GM19397 (cell line): ENCODE measurements around the gene THUMPD1.
"Not testable (repeated sequence)": the region's sequence is repeated elsewhere in the genome, so short reads cannot be mapped to it uniquely, and the experiment has no call there.

Source experiments
- ATAC-seq: cut with Tn5 transposase; IDR thresholded peaks from one replicate; pipeline ENCODE4 v1.9.1; 2021; ENCODE audit warnings: mild to moderate bottlenecking, moderate library complexity; ENCODE audit not compliant: unreplicated experiment

The THUMPD1 gene

GRCh38 chr16:20701692-20702091 lies 39.9 kb downstream of the THUMPD1 start:
- ATAC-seq = not testable (repeated sequence)

DNA sequence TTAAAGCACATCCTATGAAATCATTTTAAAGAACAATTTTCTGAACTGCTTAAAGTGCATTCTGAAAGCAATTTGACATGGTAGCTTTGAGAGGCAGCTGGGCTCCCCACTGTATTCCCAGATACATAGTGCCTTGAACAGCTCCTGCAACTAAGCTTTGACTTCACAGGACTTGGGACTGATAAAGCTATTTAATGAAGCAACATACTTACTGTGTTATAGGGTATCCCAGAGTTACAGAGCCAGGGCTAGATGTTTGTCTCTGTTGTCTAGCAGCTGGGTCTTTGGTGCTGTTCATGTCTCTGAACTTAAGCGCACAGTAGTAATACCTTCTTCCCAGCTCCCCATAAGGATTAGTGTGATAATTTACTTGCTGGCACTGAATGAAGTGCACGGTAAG lies 45.0 kb downstream of the THUMPD1 start:
- no peak for ATAC-seq

DNA sequence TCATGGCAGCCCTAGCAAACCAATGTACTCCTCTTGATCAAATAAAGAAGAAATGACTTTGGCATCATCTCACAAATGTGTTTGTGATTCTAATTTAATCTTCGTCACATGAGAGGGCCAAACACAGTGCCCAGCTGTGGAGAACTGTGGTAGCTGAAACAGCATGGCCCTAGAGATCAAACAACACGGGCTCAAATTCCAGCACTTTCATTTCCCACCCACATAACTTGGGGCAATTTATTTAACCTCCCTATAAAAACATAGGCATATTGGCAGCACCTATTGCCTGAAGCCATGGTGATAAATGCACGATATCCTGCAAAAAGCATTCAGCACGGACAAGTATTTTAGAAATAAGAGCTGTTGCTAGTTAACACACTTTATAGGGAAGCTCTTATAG lies 46.6 kb downstream of the THUMPD1 start:
- ATAC-seq = no peak

GRCh38 chr16:20694096-20694495 lies 47.5 kb downstream of the THUMPD1 start:
- ATAC-seq = not testable (repeated sequence)

GRCh38 chr16:20689668-20690067 lies 52.0 kb downstream of the THUMPD1 start:
- no peak for ATAC-seq

DNA sequence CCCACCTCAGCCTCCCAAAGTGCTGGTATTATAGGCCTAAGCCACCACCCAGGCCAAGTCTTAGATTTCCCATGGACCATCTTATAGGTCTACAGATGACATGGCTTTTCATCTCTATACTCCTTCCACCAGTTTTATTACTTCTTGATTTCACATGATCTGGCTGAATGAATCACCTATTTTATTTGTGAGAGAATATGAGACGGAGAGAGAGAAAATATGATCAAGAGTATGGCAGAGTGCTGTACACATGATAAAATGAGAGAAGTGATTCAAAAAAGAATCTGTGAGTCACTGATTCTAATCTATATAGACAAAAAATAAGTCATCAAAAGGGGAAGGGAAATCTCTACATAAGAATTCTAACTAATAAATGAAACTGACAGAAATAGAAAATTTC lies 57.8 kb downstream of the THUMPD1 start:
- ATAC-seq = no peak
